Central memory CD8-positive, alpha-beta T cell (primary cell): Measurements from ENCODE around the gene CHD9.

Experiments used
- ATAC-seq: fragments of 150-1000 bp; cut with Tn5 transposase; replicated peaks from 2 replicates; pipeline ENCODE4 v1.10.0; 2022; ENCODE audit warnings: mild to moderate bottlenecking, moderate FRiP score, moderate number of reproducible peaks; ENCODE audit not compliant: poor library complexity, severe bottlenecking; ENCODE audit errors: extremely low read depth
- DNase-seq, 2 donors: peaks; one replicate each; pipeline ENCODE4 v3.0.0; 2021; ENCODE audit warnings: low spot score in 2 of 2
- H3K27ac Mint-ChIP-seq: one replicate; pipeline ENCODE4 v1.8.0; 2022; ENCODE audit warnings: low read depth, mild to moderate bottlenecking, moderate library complexity, mixed read lengths
- H3K27me3 Mint-ChIP-seq: one replicate; pipeline ENCODE4 v1.8.0; 2022; ENCODE audit warnings: mixed read lengths
- H3K36me3 Mint-ChIP-seq: one replicate; pipeline ENCODE4 v1.8.0; 2022; ENCODE audit warnings: mild to moderate bottlenecking, moderate library complexity, mixed read lengths; ENCODE audit not compliant: insufficient read depth
- H3K4me1 Mint-ChIP-seq: one replicate; pipeline ENCODE4 v1.8.0; 2022; ENCODE audit warnings: mixed read lengths
- H3K4me3 Mint-ChIP-seq: one replicate; pipeline ENCODE4 v1.8.0; 2022; ENCODE audit warnings: mild to moderate bottlenecking, moderate library complexity, mixed read lengths
- H3K9me3 Mint-ChIP-seq: one replicate; pipeline ENCODE4 v1.8.0; 2022; ENCODE audit warnings: mixed read lengths

The CHD9 gene

DNA sequence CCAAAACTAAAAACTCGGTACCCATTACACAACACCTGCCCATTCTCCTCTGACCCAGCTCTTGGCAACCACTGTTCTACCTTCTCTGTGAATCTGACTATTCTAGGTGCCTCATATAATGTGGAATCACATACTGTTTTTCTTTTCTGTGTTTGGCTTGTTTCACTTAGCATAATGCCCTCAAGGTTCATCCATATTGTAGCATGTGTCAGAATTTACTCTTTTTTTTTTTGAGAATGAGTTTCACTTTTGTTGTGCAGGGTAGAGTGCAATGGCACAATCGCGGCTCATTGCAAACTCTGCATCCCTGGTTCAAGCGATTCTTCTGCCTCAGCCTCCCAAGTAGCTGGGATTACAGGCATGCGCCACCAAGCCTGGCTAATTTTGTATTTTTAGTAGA, 320.0 kb downstream of the CHD9 start:
- Mint-ChIP-seq H3K27me3 (no peaks in the 10 kb centered on the region), H3K4me1 (peaks cover 22% of the 10 kb centered on the region), H3K9me3 (no peaks in the 10 kb centered on the region), H3K36me3 (peaks cover 4% of the 10 kb centered on the region), H3K27ac (no peak overlapping the region), H3K4me3 (peak overlapping the region; percentile 47)
- ATAC-seq (no peak), DNase-seq (no peak)

- no peak overlapping the region for H3K27ac Mint-ChIP-seq
- ATAC-seq (no peak), DNase-seq (no peak)
- H3K27me3 Mint-ChIP-seq: no peaks in the 10 kb centered on the region
- peaks cover 4% of the 10 kb centered on the region for H3K36me3 Mint-ChIP-seq
- H3K4me1 Mint-ChIP-seq: peaks cover 27% of the 10 kb centered on the region
- H3K9me3 Mint-ChIP-seq: no peaks in the 10 kb centered on the region
- H3K4me3 Mint-ChIP-seq: no peak overlapping the region
Measured at GRCh38 chr16:53378138-53378537, 323.3 kb downstream of the CHD9 start.
